NCI-H748 (cell line): Measurements from ENCODE around the gene HOGA1.
"Not testable (repeated sequence)": the region's sequence is repeated elsewhere in the genome, so short reads cannot be mapped to it uniquely, and the experiment has no call there.

Experiments
- DNase-seq: peaks from one replicate; lab custom pipeline; 2025; ENCODE audit not compliant: unreplicated experiment; lab: John Stamatoyannopoulos, UW

The HOGA1 gene

GRCh38 chr10:97644936-97645335, 60.7 kb downstream of the HOGA1 start:
- no peak for DNase-seq

- no peak for DNase-seq
These were observed 63.4 kb downstream of the HOGA1 start for GRCh38 chr10:97647556-97647955.

- no peak for DNase-seq
These were observed 64.6 kb downstream of the HOGA1 start for GRCh38 chr10:97648562-97649404.

- DNase-seq: not testable (repeated sequence)
These were observed 65.2 kb downstream of the HOGA1 start for GRCh38 chr10:97649405-97649750.

- DNase-seq: no peak
These were observed 66.5 kb downstream of the HOGA1 start for GRCh38 chr10:97650726-97651125.

- DNase-seq: no peak
These were observed 67.6 kb downstream of the HOGA1 start for GRCh38 chr10:97651773-97652172.

- DNase-seq: no peak
These were observed 72.6 kb downstream of the HOGA1 start for GRCh38 chr10:97656777-97657176.

GRCh38 chr10:97659589-97659988, 75.4 kb downstream of the HOGA1 start:
- DNase-seq: no peak
